Activated CD4-positive, alpha-beta T cell treated with anti-CD3 and anti-CD28 coated beads, Interleukin-2, amount 10 ng/mL, durations not matched to agents 7 days and 5 days (primary cell): ENCODE measurements around the gene MAP3K4. TPM values are rescaled to one million over a fixed set of nuclear protein-coding genes. Genes with fewer than 3 reads are reported as not detected.
"Not testable (repeated sequence)": the region's sequence is repeated elsewhere in the genome, so short reads cannot be mapped to it uniquely, and the experiment has no call there.

Experiments
- CTCF ChIA-PET: fragments of 350-600 bp; sonication (Branson Sonifier 250); formaldehyde crosslinking; loops from one replicate; lab custom pipeline; 2021; ENCODE audit warnings: antibody characterized with exemption; lab: Charles Lee
- POLR2A ChIA-PET: fragments of 350-600 bp; sonication (Branson Sonifier 250); formaldehyde crosslinking; loops from one replicate; lab custom pipeline; 2021; ENCODE audit warnings: antibody characterized with exemption; lab: Charles Lee
- DNase-seq: peaks from one replicate; pipeline ENCODE4 v3.0.0-alpha.2; 2020
- H3K27ac Mint-ChIP-seq: one replicate; pipeline ENCODE4 v1.8.0; 2021; ENCODE audit warnings: mild to moderate bottlenecking, moderate library complexity, mixed read lengths
- H3K27me3 Mint-ChIP-seq: one replicate; pipeline ENCODE4 v1.8.0; 2021; ENCODE audit warnings: mixed read lengths
- H3K36me3 Mint-ChIP-seq: one replicate; pipeline ENCODE4 v1.8.0; 2021; ENCODE audit warnings: low read depth, mixed read lengths
- H3K4me1 Mint-ChIP-seq: one replicate; pipeline ENCODE4 v1.8.0; 2021; ENCODE audit warnings: mixed read lengths
- H3K4me3 Mint-ChIP-seq: one replicate; pipeline ENCODE4 v1.8.0; 2021; ENCODE audit warnings: mild to moderate bottlenecking, moderate library complexity, mixed read lengths
- H3K9me3 Mint-ChIP-seq: one replicate; pipeline ENCODE4 v1.8.0; 2021; ENCODE audit warnings: mixed read lengths
- total RNA-seq, 2 experiments: library from RNA; stranded (reverse); gene quantifications; one replicate each; pipeline ENCODE4 v1.2.3, GENCODE V29; 2021

The MAP3K4 gene
- total RNA-seq, 2 experiments from 2014 or later = 43.6 to 47.2 TPM

- H3K36me3 Mint-ChIP-seq, H3K4me3 Mint-ChIP-seq, H3K27me3 Mint-ChIP-seq, H3K27ac Mint-ChIP-seq, DNase-seq, H3K9me3 Mint-ChIP-seq, CTCF ChIA-PET, POLR2A ChIA-PET, H3K4me1 Mint-ChIP-seq: not testable (repeated sequence)
Measured at GRCh38 chr6:160975961-160976360, 15.6 kb upstream of the MAP3K4 start.

- H3K27ac Mint-ChIP-seq = no peak overlapping the region
- DNase-seq = no peak
- POLR2A ChIA-PET = no interaction called here
Measured at GRCh38 chr6:160978141-160978901, 13.2 kb upstream of the MAP3K4 start.

GRCh38 chr6:160979061-160979708 is 12.4 kb upstream of the MAP3K4 start:
- no peak for DNase-seq
- no peaks in the 10 kb centered on the region for H3K4me1 Mint-ChIP-seq
- H3K4me3 Mint-ChIP-seq = no peak overlapping the region
- H3K27ac Mint-ChIP-seq = no peak overlapping the region
- ChIA-PET CTCF (interaction anchor here (1.0 to 1.2 kb wide), 2 partner anchors 12 to 13 kb away, joined by 3 to 4 read pairs; partner anchors contain the start of gene MAP3K4), POLR2A (no interaction called here)
- no peaks in the 10 kb centered on the region for H3K27me3 Mint-ChIP-seq
- peaks cover 13% of the 10 kb centered on the region for H3K9me3 Mint-ChIP-seq
- H3K36me3 Mint-ChIP-seq = no peaks in the 10 kb centered on the region

More at GRCh38 chr6:160978141-160978901, 13.2 kb upstream of the MAP3K4 start:
- no peak overlapping the region for H3K4me3 Mint-ChIP-seq
- no peaks in the 10 kb centered on the region for H3K4me1 Mint-ChIP-seq
- CTCF ChIA-PET = interaction anchor here (1.0 kb wide), 1 partner anchor 12 kb away, joined by 3 read pairs; no protein-coding TSS in a partner anchor
- peaks cover 6% of the 10 kb centered on the region for H3K9me3 Mint-ChIP-seq
- H3K36me3 Mint-ChIP-seq = no peaks in the 10 kb centered on the region
- H3K27me3 Mint-ChIP-seq = no peaks in the 10 kb centered on the region

- H3K27ac Mint-ChIP-seq, H3K4me1 Mint-ChIP-seq, H3K36me3 Mint-ChIP-seq, DNase-seq, H3K4me3 Mint-ChIP-seq, CTCF ChIA-PET, POLR2A ChIA-PET: not testable (repeated sequence)
- H3K9me3 Mint-ChIP-seq = peaks cover 20% of the 10 kb centered on the region
- H3K27me3 Mint-ChIP-seq = peaks cover 14% of the 10 kb centered on the region
Measured at GRCh38 chr6:160983377-160983948, 8.1 kb upstream of the MAP3K4 start.

DNA sequence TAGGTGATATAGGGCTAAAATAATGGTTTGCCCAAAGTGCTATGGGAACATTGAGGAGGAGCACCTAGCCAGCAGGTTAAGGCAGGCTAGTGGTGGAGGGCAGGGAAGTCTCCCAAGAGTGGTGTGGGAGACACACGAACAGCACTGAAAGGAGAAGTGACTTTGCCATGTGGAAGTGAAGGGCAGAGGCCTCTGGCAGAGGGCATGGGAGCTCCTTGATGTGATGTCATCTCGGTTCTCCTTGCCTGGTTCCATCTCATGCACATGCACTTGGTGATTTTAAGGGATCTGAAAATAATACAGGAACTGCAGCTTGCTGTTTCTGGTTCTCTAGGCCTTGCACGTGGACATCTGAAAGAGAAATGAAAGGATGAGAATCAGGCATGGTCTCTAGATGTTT is 4.7 kb upstream of the MAP3K4 start:
- no peak for DNase-seq
- peaks cover 4% of the 10 kb centered on the region for H3K4me1 Mint-ChIP-seq
- peaks cover 19% of the 10 kb centered on the region for H3K27me3 Mint-ChIP-seq
- peaks cover 3% of the 10 kb centered on the region for H3K36me3 Mint-ChIP-seq
- ChIA-PET CTCF (no interaction called here), POLR2A (no interaction called here)
- H3K27ac Mint-ChIP-seq = no peak overlapping the region
- H3K9me3 Mint-ChIP-seq = peaks cover 20% of the 10 kb centered on the region
- no peak overlapping the region for H3K4me3 Mint-ChIP-seq

GRCh38 chr6:160987265-160987664 is 4.3 kb upstream of the MAP3K4 start:
- no peak overlapping the region for H3K27ac Mint-ChIP-seq
- peaks cover 19% of the 10 kb centered on the region for H3K27me3 Mint-ChIP-seq
- POLR2A ChIA-PET = no interaction called here
- H3K36me3 Mint-ChIP-seq = peaks cover 3% of the 10 kb centered on the region
- peaks cover 4% of the 10 kb centered on the region for H3K4me1 Mint-ChIP-seq
- no peak for DNase-seq
- H3K4me3 Mint-ChIP-seq = no peak overlapping the region
- peaks cover 20% of the 10 kb centered on the region for H3K9me3 Mint-ChIP-seq
- CTCF ChIA-PET = no interaction called here

DNA sequence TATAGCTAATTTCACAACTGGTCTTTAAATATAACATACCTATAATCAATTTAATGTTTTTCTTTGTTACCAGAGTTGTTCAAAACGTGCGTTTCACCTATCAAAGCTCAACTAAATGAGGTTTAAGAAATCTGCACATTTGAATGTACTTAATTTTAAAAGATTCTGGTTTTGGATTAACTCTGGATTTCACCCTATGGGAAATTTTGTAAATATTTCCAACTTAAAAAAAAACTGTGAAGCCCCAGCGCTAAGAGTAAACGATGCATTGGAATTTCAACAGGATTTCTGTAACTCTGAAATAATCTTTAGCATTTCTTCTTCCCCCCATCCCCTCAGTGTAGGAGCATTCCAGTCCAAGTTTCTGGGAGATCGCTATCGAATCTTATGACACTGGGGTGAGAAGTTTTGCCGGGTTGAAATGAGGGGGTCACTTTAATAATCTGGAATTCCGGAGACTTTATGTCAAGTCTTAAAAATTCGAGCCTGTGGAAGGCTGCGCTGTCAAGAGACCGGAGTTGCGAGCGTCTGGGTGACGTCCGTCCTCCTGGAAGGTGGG is 643 bp upstream of the MAP3K4 start:
- Mint-ChIP-seq H3K27me3 (peaks cover 19% of the 10 kb centered on the region), H3K4me1 (peaks cover 25% of the 10 kb centered on the region), H3K4me3 (peak overlapping the region; percentile 86), H3K27ac (peak overlapping the region; percentile 31), H3K36me3 (peaks cover under 1% of the 10 kb centered on the region), H3K9me3 (peaks cover 3% of the 10 kb centered on the region)
- CTCF ChIA-PET = interaction anchor here (0.6 to 1.4 kb wide), 2 partner anchors 11 to 1749 kb away, joined by 3 to 4 read pairs; no protein-coding TSS in a partner anchor
- DNase-seq = no peak
- POLR2A ChIA-PET = no interaction called here

GRCh38 chr6:160992061-160992979 is 751 bp downstream of the MAP3K4 start:
- Mint-ChIP-seq H3K4me1 (peaks cover 30% of the 10 kb centered on the region), H3K36me3 (peaks cover 4% of the 10 kb centered on the region), H3K27me3 (peaks cover 13% of the 10 kb centered on the region), H3K9me3 (no peaks in the 10 kb centered on the region), H3K4me3 (peak overlapping the region; percentile 86), H3K27ac (peak overlapping the region; percentile 91)
- POLR2A ChIA-PET = interaction anchor here (0.7 kb wide), 1 partner anchor 19 kb away, joined by 5 read pairs; no protein-coding TSS in a partner anchor
- CTCF ChIA-PET = interaction anchor here (0.6 to 1.4 kb wide), 4 partner anchors 13 to 729 kb away, joined by 3 to 4 read pairs (median 4); no protein-coding TSS in a partner anchor
- peak; percentile 37 for DNase-seq

DNA sequence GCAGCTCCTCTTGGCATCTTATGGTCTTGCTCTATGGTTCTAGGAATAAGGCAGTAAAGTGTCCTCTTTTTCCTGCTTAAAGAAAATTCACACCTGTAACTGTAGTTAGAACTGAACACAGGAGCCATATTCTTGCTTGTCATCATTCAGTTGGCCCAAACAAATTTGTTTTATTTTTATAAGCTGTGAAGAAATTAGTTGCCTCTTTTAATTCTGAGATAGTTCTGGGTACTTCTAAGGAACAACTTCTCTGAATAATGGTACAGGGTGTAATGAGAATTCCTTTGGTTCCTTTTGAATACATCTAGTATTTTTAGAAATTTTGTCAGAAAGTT is 1.4 kb downstream of the MAP3K4 start:
- peaks cover 8% of the 10 kb centered on the region for H3K27me3 Mint-ChIP-seq
- H3K36me3 Mint-ChIP-seq = peaks cover 4% of the 10 kb centered on the region
- H3K9me3 Mint-ChIP-seq = no peaks in the 10 kb centered on the region
- no peak for DNase-seq
- peaks cover 30% of the 10 kb centered on the region for H3K4me1 Mint-ChIP-seq
- CTCF ChIA-PET = interaction anchor here (0.6 kb wide), 1 partner anchor 46 kb away, joined by 4 read pairs; no protein-coding TSS in a partner anchor
- peak overlapping the region; percentile 91 for H3K27ac Mint-ChIP-seq
- peak overlapping the region; percentile 86 for H3K4me3 Mint-ChIP-seq
- POLR2A ChIA-PET = no interaction called here

DNA sequence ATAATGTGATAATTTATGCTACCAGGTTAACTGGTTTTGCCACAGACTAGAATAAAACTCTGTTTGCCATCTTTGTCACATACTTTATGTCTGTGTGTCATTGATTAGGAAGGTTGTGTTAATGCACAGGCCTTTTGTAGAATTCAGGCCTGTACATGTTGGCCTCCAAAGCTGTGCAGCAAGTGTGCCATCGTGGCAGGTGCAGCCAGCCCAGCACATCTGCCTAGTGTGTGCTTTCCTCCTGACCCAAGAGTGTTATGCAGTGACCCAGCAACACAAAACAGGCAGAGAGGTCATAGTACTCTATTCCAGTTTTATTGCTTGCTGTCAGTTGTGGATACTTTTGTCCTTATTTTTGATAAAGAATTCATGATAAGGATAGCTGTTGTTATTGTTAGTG is 3.7 kb downstream of the MAP3K4 start:
- ChIA-PET CTCF (no interaction called here), POLR2A (no interaction called here)
- no peak overlapping the region for H3K4me3 Mint-ChIP-seq

DNA sequence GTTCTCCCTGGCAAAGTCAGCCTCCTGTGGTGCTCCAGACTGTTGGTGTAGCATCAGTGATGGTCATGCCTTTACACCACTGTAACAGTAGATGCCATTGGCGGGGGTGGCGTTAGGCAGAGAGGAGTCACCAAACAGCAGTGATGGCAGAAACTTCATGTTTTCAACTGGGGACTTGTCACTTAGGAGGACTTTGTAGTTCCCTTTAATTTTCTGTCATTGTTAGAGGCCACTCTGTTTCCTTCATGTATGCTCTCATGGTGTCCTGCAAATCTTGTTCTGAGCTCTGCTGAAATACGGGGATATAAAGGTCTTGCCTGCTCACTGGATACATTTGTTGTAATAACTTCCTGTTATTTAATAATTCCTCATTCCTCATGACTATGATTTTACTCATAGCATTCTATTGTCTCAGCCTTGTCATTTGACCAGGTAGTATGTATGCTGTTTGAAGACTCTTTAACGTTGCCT is 4.6 kb downstream of the MAP3K4 start:
- POLR2A ChIA-PET = no interaction called here
- Mint-ChIP-seq H3K9me3 (no peaks in the 10 kb centered on the region), H3K4me1 (peaks cover 27% of the 10 kb centered on the region), H3K27me3 (no peaks in the 10 kb centered on the region), H3K4me3 (no peak overlapping the region), H3K36me3 (peaks cover 4% of the 10 kb centered on the region), H3K27ac (no peak overlapping the region)
- DNase-seq = no peak
- CTCF ChIA-PET = no interaction called here

More for the DNA sequence above, 3.7 kb downstream of the MAP3K4 start:
- H3K36me3 Mint-ChIP-seq = peaks cover 4% of the 10 kb centered on the region
- no peaks in the 10 kb centered on the region for H3K9me3 Mint-ChIP-seq
- DNase-seq = no peak
- H3K27ac Mint-ChIP-seq = no peak overlapping the region
- no peaks in the 10 kb centered on the region for H3K27me3 Mint-ChIP-seq
- H3K4me1 Mint-ChIP-seq = peaks cover 30% of the 10 kb centered on the region

GRCh38 chr6:160998217-160998616 is 6.6 kb downstream of the MAP3K4 start:
- no peaks in the 10 kb centered on the region for H3K27me3 Mint-ChIP-seq
- CTCF ChIA-PET = interaction anchor here (0.7 kb wide), 1 partner anchor 130 kb away, joined by 3 read pairs; no protein-coding TSS in a partner anchor
- H3K4me3 Mint-ChIP-seq = no peak overlapping the region
- H3K27ac Mint-ChIP-seq = no peak overlapping the region
- H3K9me3 Mint-ChIP-seq = no peaks in the 10 kb centered on the region
- H3K36me3 Mint-ChIP-seq = peaks cover 4% of the 10 kb centered on the region
- peaks cover 21% of the 10 kb centered on the region for H3K4me1 Mint-ChIP-seq
- no peak for DNase-seq
- POLR2A ChIA-PET = no interaction called here
